ENCODE results near the gene FAF1. TPM values are rescaled to one million over a fixed set of nuclear protein-coding genes. Genes with fewer than 3 reads are reported as not detected.
"Not testable (repeated sequence)": the region's sequence is repeated elsewhere in the genome, so short reads cannot be mapped to it uniquely, and the experiment has no call there.

FAF1 gene
- total and polyA plus RNA-seq, 2 experiments from 2014 or later, result 7.2 to 49.1 TPM

DNA sequence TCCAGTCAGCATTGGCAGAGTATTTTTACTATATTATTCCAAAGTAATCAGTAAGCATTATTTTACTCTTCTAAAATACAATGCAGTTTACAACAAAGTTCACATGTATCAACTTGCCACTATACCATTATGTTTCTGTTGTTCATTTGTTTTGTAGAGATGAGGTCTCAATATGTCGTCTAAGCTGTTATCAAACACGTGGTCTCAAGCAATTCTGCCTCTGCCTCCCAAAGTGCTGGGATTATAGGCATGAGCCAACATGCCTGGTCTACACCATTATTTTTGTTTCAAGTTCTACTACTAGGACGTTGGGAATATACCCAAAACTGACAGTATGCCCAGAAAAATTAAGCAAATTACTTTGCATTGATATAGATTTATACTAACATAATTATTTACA is 19.8 kb downstream of the FAF1 start:
- Histone ChIP-seq H3K9me3 (ENCODE audit: low read depth) (no peaks in the 10 kb centered on the region), H3K79me2 (ENCODE audit: insufficient read depth) (peaks cover 99% of the 10 kb centered on the region), H3F3A (ENCODE audit: insufficient read depth) (no peaks in the 10 kb centered on the region), H2AFZ (no peak overlapping the region), H3K4me1 (ENCODE audit: insufficient read depth) (no peaks in the 10 kb centered on the region), H3K9ac (no peak overlapping the region), H3K4me3 (no peak overlapping the region), H4K20me1 (ENCODE audit: insufficient read depth) (no peaks in the 10 kb centered on the region; the same call in 1 of the 2 replicates), H3K9me2 (ENCODE audit: insufficient read depth) (no peaks in the 10 kb centered on the region), H3K36me3 (ENCODE audit: low read depth) (no peaks in the 10 kb centered on the region), H3K27ac (no peak overlapping the region), H3K4me2 (ENCODE audit: unreplicated experiment) (no peak overlapping the region), H3K27me3 (replicated peaks; ENCODE audit: insufficient read depth) (no peaks in the 10 kb centered on the region)
- DNase-seq, result no peak
- 98 to 99% methylated on average over 3 of the region's 3 CpGs for WGBS, 2 experiments (ENCODE audit: low coverage in 1 of 2, low lambda C conversion rate in 2 of 2, missing lambda C conversion rate in 2 of 2)
- in situ Hi-C loops (cut with MboI), result no loop called here
- no peak for TF ChIP-seq EZH2 (IDR thresholded peaks at IDR 0.05; ENCODE audit: insufficient read depth, poor library complexity, severe bottlenecking)
- TF ChIP-seq EZH2phosphoT487 (IDR thresholded peaks at IDR 0.05; ENCODE audit: insufficient read depth, low read depth), result no peak

DNA sequence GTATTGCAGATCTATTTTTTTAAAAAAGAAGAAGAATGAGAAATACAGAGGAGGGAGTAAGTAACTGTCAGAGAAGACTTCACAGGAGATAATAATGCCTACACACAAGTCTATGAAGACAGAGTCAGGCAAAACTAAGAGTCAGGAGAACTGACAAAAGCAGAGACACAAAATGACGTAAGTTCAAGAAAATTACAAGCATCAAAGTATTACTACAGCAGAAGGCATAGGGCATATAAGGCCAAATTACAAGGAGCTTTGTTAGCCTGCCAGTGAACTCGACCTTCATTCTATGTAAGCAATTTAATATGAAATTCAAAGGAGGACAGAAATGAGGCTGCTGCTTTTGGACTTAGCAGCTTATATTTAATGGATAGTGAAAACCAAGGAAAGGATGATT is 23.7 kb downstream of the FAF1 start:
- in situ Hi-C loops (cut with MboI), result no loop called here
- H3K4me3 ChIP-seq, result no peak overlapping the region
- H3K9ac ChIP-seq, result no peak overlapping the region
- no peaks in the 10 kb centered on the region for H3K4me1 ChIP-seq (ENCODE audit: insufficient read depth)
- TF ChIP-seq EZH2 (IDR thresholded peaks at IDR 0.05; ENCODE audit: insufficient read depth, poor library complexity, severe bottlenecking) (no peak), EZH2phosphoT487 (IDR thresholded peaks at IDR 0.05; ENCODE audit: insufficient read depth, low read depth) (no peak)
- WGBS, 2 experiments (ENCODE audit: low coverage in 1 of 2, low lambda C conversion rate in 2 of 2, missing lambda C conversion rate in 2 of 2), result 93 to 98% methylated on average over 2 of the region's 2 CpGs
- no peak overlapping the region for H3K4me2 ChIP-seq (ENCODE audit: unreplicated experiment)
- no peaks in the 10 kb centered on the region for H3K27me3 ChIP-seq (replicated peaks; ENCODE audit: insufficient read depth)
- no peaks in the 10 kb centered on the region for H3K9me3 ChIP-seq (ENCODE audit: low read depth)
- H2AFZ ChIP-seq, result no peak overlapping the region
- peaks cover 95% of the 10 kb centered on the region for H3K79me2 ChIP-seq (ENCODE audit: insufficient read depth)
- no peaks in the 10 kb centered on the region for H3F3A ChIP-seq (ENCODE audit: insufficient read depth)
- no peaks in the 10 kb centered on the region; the same call in 1 of the 2 replicates for H4K20me1 ChIP-seq (ENCODE audit: insufficient read depth)
- no peaks in the 10 kb centered on the region for H3K9me2 ChIP-seq (ENCODE audit: insufficient read depth)
- H3K27ac ChIP-seq, result no peak overlapping the region
- no peaks in the 10 kb centered on the region for H3K36me3 ChIP-seq (ENCODE audit: low read depth)
- DNase-seq, result no peak

DNA sequence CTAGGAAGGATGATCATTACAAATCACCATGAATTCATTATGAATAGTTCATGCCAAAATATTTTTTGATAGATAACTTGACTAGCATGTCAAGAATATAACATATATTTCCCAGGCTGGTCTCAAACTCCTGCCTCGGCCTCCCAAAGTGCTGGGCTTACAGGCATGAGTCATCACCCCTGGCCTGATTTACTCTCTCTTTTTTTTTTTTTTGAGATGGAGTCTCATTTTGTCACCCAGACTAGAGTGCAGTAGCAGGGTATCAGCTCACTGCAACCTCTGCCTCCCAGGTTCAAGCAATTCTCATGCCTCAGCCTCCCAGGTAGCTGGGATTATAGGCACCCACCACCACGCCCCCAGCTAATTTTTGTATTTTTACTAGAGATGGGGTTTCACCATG is 24.8 kb downstream of the FAF1 start:
- in situ Hi-C loops (cut with MboI); H3K36me3 ChIP-seq (ENCODE audit: low read depth); H3K9ac ChIP-seq; H4K20me1 ChIP-seq (ENCODE audit: insufficient read depth); H3K4me3 ChIP-seq; H3F3A ChIP-seq (ENCODE audit: insufficient read depth); H3K4me2 ChIP-seq (ENCODE audit: unreplicated experiment); H3K27me3 ChIP-seq (replicated peaks; ENCODE audit: insufficient read depth); H2AFZ ChIP-seq; H3K9me3 ChIP-seq (ENCODE audit: low read depth); H3K4me1 ChIP-seq (ENCODE audit: insufficient read depth); H3K9me2 ChIP-seq (ENCODE audit: insufficient read depth); H3K27ac ChIP-seq: not testable (repeated sequence)
- peak; percentile 30 for DNase-seq
- peaks cover 95% of the 10 kb centered on the region for H3K79me2 ChIP-seq (ENCODE audit: insufficient read depth)
- 85 to 91% methylated on average over 2 of the region's 2 CpGs for WGBS, 2 experiments (ENCODE audit: low coverage in 1 of 2, low lambda C conversion rate in 2 of 2, missing lambda C conversion rate in 2 of 2)

DNA sequence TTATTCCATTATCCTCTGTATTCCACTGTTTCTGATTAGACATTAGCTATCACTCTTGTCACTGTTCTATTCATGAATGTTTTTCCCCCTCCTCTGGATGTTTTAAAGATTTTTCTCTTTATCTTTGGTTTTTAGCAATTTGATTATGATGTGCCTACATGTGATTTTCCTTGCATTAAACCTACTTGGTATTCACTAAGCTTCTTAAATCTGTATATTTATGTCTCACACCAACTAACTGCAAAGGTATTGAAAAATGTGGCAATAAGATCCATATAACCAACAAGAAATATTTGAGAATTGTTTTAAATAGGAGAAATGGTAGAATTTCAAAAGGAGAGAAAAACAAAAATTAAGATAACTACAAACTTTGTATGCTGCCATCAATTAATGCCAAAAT is 25.2 kb downstream of the FAF1 start:
- TF ChIP-seq EZH2phosphoT487 (IDR thresholded peaks at IDR 0.05; ENCODE audit: insufficient read depth, low read depth), result no peak
- no peak for TF ChIP-seq EZH2 (IDR thresholded peaks at IDR 0.05; ENCODE audit: insufficient read depth, poor library complexity, severe bottlenecking)
- DNase-seq, result no peak
- Histone ChIP-seq H3K9me2 (ENCODE audit: insufficient read depth) (no peaks in the 10 kb centered on the region), H2AFZ (no peak overlapping the region), H3K36me3 (ENCODE audit: low read depth) (no peaks in the 10 kb centered on the region), H3K4me3 (no peak overlapping the region), H3K27ac (no peak overlapping the region), H3K79me2 (ENCODE audit: insufficient read depth) (peaks cover 95% of the 10 kb centered on the region), H3K9ac (no peak overlapping the region), H3K4me2 (ENCODE audit: unreplicated experiment) (no peak overlapping the region), H3K27me3 (replicated peaks; ENCODE audit: insufficient read depth) (no peaks in the 10 kb centered on the region), H3K9me3 (ENCODE audit: low read depth) (no peaks in the 10 kb centered on the region), H3K4me1 (ENCODE audit: insufficient read depth) (no peaks in the 10 kb centered on the region), H4K20me1 (ENCODE audit: insufficient read depth) (no peaks in the 10 kb centered on the region), H3F3A (ENCODE audit: insufficient read depth) (no peaks in the 10 kb centered on the region; the same call in 1 of the 2 replicates)
- in situ Hi-C loops (cut with MboI), result no loop called here

DNA sequence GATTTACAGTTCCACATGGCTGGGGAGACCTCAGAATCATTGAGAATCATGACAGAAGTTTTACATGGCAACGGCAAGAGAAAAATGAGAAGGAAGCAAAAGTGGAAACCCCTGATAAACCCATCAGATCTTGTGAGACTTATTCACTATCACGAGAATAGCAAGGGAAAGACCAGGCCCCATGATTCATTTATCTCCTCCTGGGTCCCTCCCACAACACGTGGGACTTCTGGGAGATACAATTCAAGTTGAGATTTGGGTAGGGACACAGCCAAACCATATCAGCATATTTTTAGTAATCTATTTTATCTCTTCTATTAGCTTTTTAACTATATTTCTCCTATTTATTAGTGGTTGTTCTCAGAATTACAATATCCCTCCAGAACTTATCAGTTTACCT is 26.3 kb downstream of the FAF1 start:
- peaks cover 92% of the 10 kb centered on the region for H3K79me2 ChIP-seq (ENCODE audit: insufficient read depth)
- H3K36me3 ChIP-seq (ENCODE audit: low read depth); DNase-seq; H2AFZ ChIP-seq; H3K9ac ChIP-seq; H3K4me1 ChIP-seq (ENCODE audit: insufficient read depth); H3K9me2 ChIP-seq (ENCODE audit: insufficient read depth); in situ Hi-C loops (cut with MboI); H3K4me3 ChIP-seq; H3K27ac ChIP-seq; H4K20me1 ChIP-seq (ENCODE audit: insufficient read depth); H3K27me3 ChIP-seq (replicated peaks; ENCODE audit: insufficient read depth); H3K9me3 ChIP-seq (ENCODE audit: low read depth); H3F3A ChIP-seq (ENCODE audit: insufficient read depth); H3K4me2 ChIP-seq (ENCODE audit: unreplicated experiment): not testable (repeated sequence)
- 95 to 96% methylated on average over 3 of the region's 3 CpGs for WGBS, 2 experiments (ENCODE audit: low coverage in 1 of 2, low lambda C conversion rate in 2 of 2, missing lambda C conversion rate in 2 of 2)

DNA sequence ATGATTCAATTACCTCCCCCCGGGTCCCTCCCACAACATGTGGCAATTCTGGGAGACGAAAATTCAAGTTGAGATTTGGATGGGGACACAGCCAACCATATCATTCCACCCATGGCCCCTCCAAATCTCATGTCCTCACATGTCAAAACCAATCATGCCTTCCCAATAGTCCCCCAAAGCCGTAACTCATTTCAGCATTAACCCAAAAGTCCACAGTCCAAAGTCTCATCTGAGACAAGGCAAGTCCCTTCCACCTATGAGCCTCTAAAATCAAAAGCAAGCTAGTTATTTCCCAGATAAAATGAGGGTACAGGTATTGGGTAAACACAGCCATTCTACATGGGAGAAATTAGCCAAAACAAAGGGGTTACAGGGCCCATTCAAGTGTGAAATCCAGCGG is 28.0 kb downstream of the FAF1 start:
- H3K4me1 ChIP-seq (ENCODE audit: insufficient read depth); H3K4me2 ChIP-seq (ENCODE audit: unreplicated experiment); H3K9me2 ChIP-seq (ENCODE audit: insufficient read depth); H3K27me3 ChIP-seq (replicated peaks; ENCODE audit: insufficient read depth); DNase-seq; H3K27ac ChIP-seq; in situ Hi-C loops (cut with MboI); H3K36me3 ChIP-seq (ENCODE audit: low read depth); H3K4me3 ChIP-seq; H3K9me3 ChIP-seq (ENCODE audit: low read depth); H3K9ac ChIP-seq; H3F3A ChIP-seq (ENCODE audit: insufficient read depth); H4K20me1 ChIP-seq (ENCODE audit: insufficient read depth); H2AFZ ChIP-seq: not testable (repeated sequence)
- peaks cover 87% of the 10 kb centered on the region for H3K79me2 ChIP-seq (ENCODE audit: insufficient read depth)
- 95 to 98% methylated on average over 4 of the region's 4 CpGs for WGBS, 2 experiments (ENCODE audit: low coverage in 1 of 2, low lambda C conversion rate in 2 of 2, missing lambda C conversion rate in 2 of 2)

Data from GM23248 (cell line).